HEK293T (cell line): ENCODE measurements around the gene HSBP1L1.
"Not testable (repeated sequence)": the region's sequence is repeated elsewhere in the genome, so short reads cannot be mapped to it uniquely, and the experiment has no call there.

ENCODE experiments used
- CTCF ChIA-PET: fragments of 350-600 bp; formaldehyde crosslinking; extraction: SDS; loops from one replicate; lab custom pipeline; 2021; ENCODE audit warnings: antibody characterized with exemption, inconsistent platforms; lab: Yijun Ruan, JAX
- POLR2A ChIA-PET: fragments of 350-600 bp; formaldehyde crosslinking; extraction: SDS; loops from one replicate; lab custom pipeline; 2020; ENCODE audit warnings: antibody characterized with exemption, inconsistent platforms; lab: Yijun Ruan, JAX
- DNase-seq: peaks from one replicate; pipeline ENCODE4 v3.0.0; 2012; ENCODE audit warnings: mixed read lengths; ENCODE audit errors: extremely low spot score
- ARNT ChIP-seq: fragments of 450-650 bp; IDR thresholded peaks from 2 replicates; pipeline ENCODE4 v1.6.1; 2017; ENCODE audit warnings: mild to moderate bottlenecking
- BHLHE40 ChIP-seq: fragments of 450-650 bp; IDR thresholded peaks from 2 replicates; pipeline ENCODE4 v1.6.1; 2016; ENCODE audit warnings: mild to moderate bottlenecking, moderate library complexity, borderline replicate concordance
- CTBP1 ChIP-seq: fragments of 450-650 bp; IDR thresholded peaks from 2 replicates; pipeline ENCODE4 v1.6.1; 2016; ENCODE audit warnings: borderline replicate concordance
- ELF4 ChIP-seq: fragments of 450-650 bp; IDR thresholded peaks from 2 replicates; pipeline ENCODE4 v1.6.1; 2017; ENCODE audit warnings: antibody characterized with exemption
- FOXA1 ChIP-seq: fragments of 450-650 bp; IDR thresholded peaks from 2 replicates; pipeline ENCODE4 v1.6.1; 2016; ENCODE audit warnings: mild to moderate bottlenecking
- FOXK2 ChIP-seq: fragments of 450-650 bp; IDR thresholded peaks from 2 replicates; pipeline ENCODE4 v1.6.1; 2016; ENCODE audit warnings: mild to moderate bottlenecking
- FOXM1 ChIP-seq: fragments of 450-650 bp; IDR thresholded peaks from 2 replicates; pipeline ENCODE4 v1.6.1; 2017; ENCODE audit warnings: mild to moderate bottlenecking, borderline replicate concordance
- HDGF ChIP-seq: fragments of 450-650 bp; IDR thresholded peaks from 2 replicates; pipeline ENCODE4 v1.6.1; 2017; ENCODE audit warnings: antibody characterized with exemption, borderline replicate concordance
- L3MBTL2 ChIP-seq: fragments of 450-650 bp; conservative IDR thresholded peaks from 2 replicates; pipeline ENCODE4 v1.6.1; 2016; ENCODE audit warnings: mild to moderate bottlenecking
- LEF1 ChIP-seq: fragments of 450-650 bp; IDR thresholded peaks from 2 replicates; pipeline ENCODE4 v1.6.1; 2017; ENCODE audit warnings: mild to moderate bottlenecking, borderline replicate concordance
- NFRKB ChIP-seq: fragments of 450-650 bp; IDR thresholded peaks from 2 replicates; pipeline ENCODE4 v1.6.1; 2016; ENCODE audit warnings: mild to moderate bottlenecking, moderate library complexity
- SP1 ChIP-seq: fragments of 450-650 bp; IDR thresholded peaks from 2 replicates; pipeline ENCODE4 v1.6.1; 2017
- SUZ12 ChIP-seq: fragments of 450-650 bp; IDR thresholded peaks from 2 replicates; pipeline ENCODE4 v1.6.1; 2016; ENCODE audit warnings: mild to moderate bottlenecking
- TARDBP ChIP-seq: fragments of 450-650 bp; IDR thresholded peaks from 2 replicates; pipeline ENCODE4 v1.6.1; 2016
- ZNF384 ChIP-seq: fragments of 450-650 bp; IDR thresholded peaks from 2 replicates; pipeline ENCODE4 v1.6.1; 2016
- TF ChIP-seq, protein P1 (sequence below): fragments of 450-650 bp; IDR thresholded peaks from 2 replicates; pipeline ENCODE4 v1.6.1; 2016

Gene HSBP1L1

DNA sequence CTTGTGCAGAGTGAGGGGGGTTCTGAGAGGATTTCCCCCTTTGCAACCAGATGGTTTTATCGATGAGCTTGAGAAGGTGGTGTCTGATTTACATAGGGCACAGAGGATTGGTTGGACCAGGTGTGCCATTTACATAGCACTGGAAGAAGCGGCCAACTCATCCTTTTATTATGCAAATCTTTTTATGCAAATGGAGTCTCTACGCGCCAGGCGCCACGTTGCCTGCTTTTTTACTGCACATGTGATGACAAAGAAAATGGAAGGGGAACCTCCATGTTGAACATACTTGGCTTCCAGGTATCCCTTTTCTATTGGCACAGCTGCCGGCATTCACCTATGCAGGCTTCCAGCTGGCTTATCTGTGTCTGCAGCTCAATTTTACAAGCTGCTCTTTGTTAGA, 42.3 kb downstream of the HSBP1L1 start:
- POLR2A ChIA-PET = no interaction called here
- CTCF ChIA-PET = no interaction called here
- no peak for DNase-seq
- no peak for TF ChIP-seq FOXA1
- TF ChIP-seq, protein P1, sequence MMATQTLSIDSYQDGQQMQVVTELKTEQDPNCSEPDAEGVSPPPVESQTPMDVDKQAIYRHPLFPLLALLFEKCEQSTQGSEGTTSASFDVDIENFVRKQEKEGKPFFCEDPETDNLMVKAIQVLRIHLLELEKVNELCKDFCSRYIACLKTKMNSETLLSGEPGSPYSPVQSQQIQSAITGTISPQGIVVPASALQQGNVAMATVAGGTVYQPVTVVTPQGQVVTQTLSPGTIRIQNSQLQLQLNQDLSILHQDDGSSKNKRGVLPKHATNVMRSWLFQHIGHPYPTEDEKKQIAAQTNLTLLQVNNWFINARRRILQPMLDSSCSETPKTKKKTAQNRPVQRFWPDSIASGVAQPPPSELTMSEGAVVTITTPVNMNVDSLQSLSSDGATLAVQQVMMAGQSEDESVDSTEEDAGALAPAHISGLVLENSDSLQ = no peak

DNA sequence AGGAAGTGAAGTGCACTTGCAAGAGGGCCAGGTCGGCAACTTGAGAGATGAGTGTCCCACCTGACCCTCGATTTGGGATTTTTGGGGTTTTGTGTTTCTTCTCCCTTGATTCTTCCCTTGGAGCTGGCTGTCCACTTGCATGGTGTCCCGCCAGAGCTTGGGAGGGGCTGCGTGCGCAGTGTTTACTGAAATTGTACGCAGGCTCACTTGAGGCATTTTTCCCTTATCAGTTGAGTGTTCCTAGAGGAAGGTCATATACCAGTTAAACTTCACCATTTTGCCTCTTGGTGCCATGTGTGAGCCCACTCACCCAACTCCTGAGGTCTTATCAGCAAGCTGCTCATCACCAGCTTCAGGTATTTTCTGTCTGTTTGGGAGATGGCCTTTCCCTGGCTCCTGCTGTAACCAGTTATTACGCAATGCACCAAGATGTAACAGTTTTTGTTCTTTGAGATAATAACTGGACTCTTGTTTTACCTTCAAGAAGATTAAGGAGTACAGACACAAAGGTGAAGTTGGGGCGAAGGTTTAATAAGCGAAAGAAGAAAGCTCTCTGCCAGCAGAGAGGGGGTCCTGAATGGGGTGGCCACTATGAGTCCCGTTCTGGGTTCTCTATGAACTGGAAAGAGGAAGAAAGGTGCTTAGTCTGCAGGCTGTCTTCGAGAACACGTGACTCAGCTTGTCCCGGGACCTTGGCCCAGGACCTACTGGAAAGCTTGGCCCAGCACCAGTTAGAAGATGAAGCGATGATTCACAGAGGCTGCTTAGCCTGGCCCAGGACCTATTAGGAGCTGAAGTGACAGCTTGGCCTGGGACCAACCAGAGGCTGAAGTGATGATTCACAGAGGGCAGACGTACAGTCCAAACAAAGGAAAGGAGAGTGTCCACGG, 45.5 kb downstream of the HSBP1L1 start:
- ChIA-PET CTCF (no interaction called here), POLR2A (no interaction called here)
- DNase-seq = no peak
- TF ChIP-seq LEF1 (no peak), FOXA1 (no peak), HDGF (no peak), FOXK2 (no peak), L3MBTL2 (no peak), SP1 (no peak), ZNF384 (no peak), BHLHE40 (no peak), TARDBP (no peak), CTBP1 (no peak), ARNT (no peak), FOXM1 (no peak), SUZ12 (no peak), ELF4 (no peak), NFRKB (no peak)
- TF ChIP-seq, protein P1 = no peak

DNA sequence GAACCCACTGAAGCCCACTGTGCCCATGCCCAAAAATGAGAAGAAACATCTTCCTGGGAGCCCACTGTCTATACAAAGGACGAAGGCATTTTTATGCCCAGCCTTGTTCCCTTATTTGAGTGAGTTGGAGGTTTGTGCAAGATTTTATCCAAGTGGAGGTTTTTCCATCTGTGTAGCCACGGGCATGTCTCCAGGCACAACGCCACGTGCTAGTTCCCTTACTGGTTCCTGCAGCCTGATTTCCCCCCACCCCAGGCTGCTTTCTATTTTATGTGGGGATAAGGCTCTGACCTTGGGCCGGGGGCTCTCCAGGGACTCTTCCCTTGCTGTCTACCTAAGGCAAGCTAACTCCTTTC, 46.1 kb downstream of the HSBP1L1 start:
- DNase-seq = no peak
- TF ChIP-seq TARDBP = no peak
- no peak for TF ChIP-seq ELF4
- TF ChIP-seq FOXA1 = no peak
- TF ChIP-seq CTBP1 = no peak
- no peak for TF ChIP-seq L3MBTL2
- no peak for TF ChIP-seq SUZ12
- ChIA-PET POLR2A (no interaction called here), CTCF (no interaction called here)

- POLR2A ChIA-PET, CTCF ChIA-PET, DNase-seq: not testable (repeated sequence)
Observed at GRCh38 chr18:80011496-80012137, 47.2 kb downstream of the HSBP1L1 start.

DNA sequence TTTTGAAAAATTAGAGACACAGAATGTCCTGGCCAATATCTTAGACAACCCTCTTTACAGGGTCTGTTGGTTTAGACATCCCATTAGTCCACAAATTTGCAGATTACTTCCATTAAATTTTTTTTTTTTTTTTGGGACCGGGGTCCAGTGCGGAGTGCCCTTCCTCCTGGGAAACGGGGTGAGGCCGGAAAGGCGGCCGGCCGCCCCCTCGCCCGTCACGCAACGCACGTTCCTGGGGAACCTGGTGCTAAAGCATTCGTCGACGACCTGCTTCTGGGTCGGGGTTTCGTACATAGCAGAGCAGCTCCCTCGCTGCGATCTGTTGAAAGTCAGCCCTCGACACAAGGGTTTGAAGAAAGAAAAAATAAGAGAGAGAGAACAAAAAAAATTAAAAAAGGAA, 48.3 kb downstream of the HSBP1L1 start:
- TF ChIP-seq FOXM1 (no peak), NFRKB (no peak), ARNT (no peak), SUZ12 (no peak), CTBP1 (no peak), TARDBP (no peak)
- POLR2A ChIA-PET = no interaction called here
- no peak for DNase-seq
- CTCF ChIA-PET = no interaction called here
